Central memory CD4-positive, alpha-beta T cell (primary cell): ENCODE measurements around the gene JAM3.
A peak's percentile ranks its signal among the peaks of the same experiment; 100 is the strongest.
"Not testable (repeated sequence)": the region's sequence is repeated elsewhere in the genome, so short reads cannot be mapped to it uniquely, and the experiment has no call there.

Source experiments
- DNase-seq: peaks from one replicate; pipeline ENCODE4 v3.0.0; 2022

The JAM3 gene

GRCh38 chr11:134150195-134150903 is 81.5 kb downstream of the JAM3 start:
- DNase-seq: no peak

GRCh38 chr11:134151083-134151747 is 82.3 kb downstream of the JAM3 start:
- DNase-seq: no peak

GRCh38 chr11:134152696-134153095 is 83.8 kb downstream of the JAM3 start:
- DNase-seq: no peak

- no peak for DNase-seq
Observed at GRCh38 chr11:134153147-134153905, 84.5 kb downstream of the JAM3 start.

- DNase-seq: no peak
Observed at GRCh38 chr11:134154441-134154840, 85.6 kb downstream of the JAM3 start.

- DNase-seq: no peak
Observed at GRCh38 chr11:134155456-134155855, 86.6 kb downstream of the JAM3 start.

GRCh38 chr11:134155946-134156865 is 87.3 kb downstream of the JAM3 start:
- no peak for DNase-seq

GRCh38 chr11:134157451-134157850 is 88.6 kb downstream of the JAM3 start:
- DNase-seq: no peak

GRCh38 chr11:134158023-134158422 is 89.2 kb downstream of the JAM3 start:
- DNase-seq: no peak

- DNase-seq: no peak
Observed at GRCh38 chr11:134159652-134160051, 90.8 kb downstream of the JAM3 start.

- DNase-seq: no peak
Observed at GRCh38 chr11:134164490-134165370, 95.9 kb downstream of the JAM3 start.

GRCh38 chr11:134170177-134170918 is 101.5 kb downstream of the JAM3 start:
- no peak for DNase-seq

- DNase-seq: no peak
Observed at GRCh38 chr11:134170919-134171281, 102.0 kb downstream of the JAM3 start.

- no peak for DNase-seq
Observed at GRCh38 chr11:134171951-134172350, 103.1 kb downstream of the JAM3 start.

GRCh38 chr11:134173296-134173695 is 104.4 kb downstream of the JAM3 start:
- no peak for DNase-seq

- DNase-seq: no peak
Observed at GRCh38 chr11:134176284-134176683, 107.4 kb downstream of the JAM3 start.

- DNase-seq: no peak
Observed at GRCh38 chr11:134178032-134178674, 109.3 kb downstream of the JAM3 start.

GRCh38 chr11:134181707-134182106 is 112.8 kb downstream of the JAM3 start:
- DNase-seq: no peak

- DNase-seq: not testable (repeated sequence)
Observed at GRCh38 chr11:134188092-134188491, 119.2 kb downstream of the JAM3 start.

GRCh38 chr11:134196756-134197155 is 127.9 kb downstream of the JAM3 start:
- DNase-seq: peak; percentile 17
